ENCODE data around the gene FBXW11. TPM values are rescaled to one million over a fixed set of nuclear protein-coding genes. Genes with fewer than 3 reads are reported as not detected.

FBXW11 gene
- total RNA-seq, 2 donors from 2014 or later = 54.7 to 61.4 TPM

DNA sequence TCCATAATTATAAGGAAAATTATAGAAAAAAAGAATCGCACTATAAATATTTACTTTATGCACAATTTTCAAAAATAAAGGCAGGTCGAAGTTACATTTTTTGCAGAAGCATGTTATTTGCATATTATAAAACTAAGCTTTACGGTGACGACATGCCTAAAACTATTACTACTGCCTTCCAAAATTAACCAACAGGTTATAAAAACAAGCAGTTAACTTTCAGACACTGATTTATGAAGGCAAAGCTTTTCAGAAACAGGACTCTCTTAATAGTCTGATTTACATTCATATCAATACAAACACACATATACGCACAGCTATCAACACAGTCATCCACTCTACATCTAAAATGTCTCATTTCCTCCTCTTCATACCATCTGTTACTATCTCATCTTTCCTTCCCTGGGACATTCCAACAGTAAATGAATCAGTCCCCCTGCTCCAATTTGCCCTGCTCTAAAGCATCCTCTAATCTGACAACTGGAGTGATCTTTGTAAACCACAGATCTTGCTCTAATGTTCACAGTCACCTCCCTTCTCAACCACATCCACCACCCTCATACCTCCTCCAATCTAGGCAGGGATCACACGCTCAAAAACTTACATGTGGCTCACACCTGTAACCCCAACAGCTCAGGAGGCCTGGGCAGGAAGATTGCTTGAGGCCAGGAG lies 21.6 kb downstream of the FBXW11 start:
- Histone ChIP-seq H3K27ac (no peak overlapping the region), H3K4me3 (no peak overlapping the region), H3K4me1 (replicated peaks) (no peaks in the 10 kb centered on the region), H3K9me3 (no peaks in the 10 kb centered on the region), H3K27me3 (replicated peaks; ENCODE audit: insufficient read depth) (no peaks in the 10 kb centered on the region), H3K36me3 (no peaks in the 10 kb centered on the region)
- TF ChIP-seq, protein P1, sequence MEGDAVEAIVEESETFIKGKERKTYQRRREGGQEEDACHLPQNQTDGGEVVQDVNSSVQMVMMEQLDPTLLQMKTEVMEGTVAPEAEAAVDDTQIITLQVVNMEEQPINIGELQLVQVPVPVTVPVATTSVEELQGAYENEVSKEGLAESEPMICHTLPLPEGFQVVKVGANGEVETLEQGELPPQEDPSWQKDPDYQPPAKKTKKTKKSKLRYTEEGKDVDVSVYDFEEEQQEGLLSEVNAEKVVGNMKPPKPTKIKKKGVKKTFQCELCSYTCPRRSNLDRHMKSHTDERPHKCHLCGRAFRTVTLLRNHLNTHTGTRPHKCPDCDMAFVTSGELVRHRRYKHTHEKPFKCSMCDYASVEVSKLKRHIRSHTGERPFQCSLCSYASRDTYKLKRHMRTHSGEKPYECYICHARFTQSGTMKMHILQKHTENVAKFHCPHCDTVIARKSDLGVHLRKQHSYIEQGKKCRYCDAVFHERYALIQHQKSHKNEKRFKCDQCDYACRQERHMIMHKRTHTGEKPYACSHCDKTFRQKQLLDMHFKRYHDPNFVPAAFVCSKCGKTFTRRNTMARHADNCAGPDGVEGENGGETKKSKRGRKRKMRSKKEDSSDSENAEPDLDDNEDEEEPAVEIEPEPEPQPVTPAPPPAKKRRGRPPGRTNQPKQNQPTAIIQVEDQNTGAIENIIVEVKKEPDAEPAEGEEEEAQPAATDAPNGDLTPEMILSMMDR (IDR thresholded peaks at IDR 0.05) = no peak
- TF ChIP-seq POLR2AphosphoS5 (IDR thresholded peaks at IDR 0.05) = no peak
- TF ChIP-seq POLR2A (IDR thresholded peaks at IDR 0.05) = no peak
- intact Hi-C loops (cut with DNase I) = no loop called here
- no peak for DNase-seq (ENCODE audit: low spot score)
- WGBS = 79% methylated on average over 6 of the region's 6 CpGs

DNA sequence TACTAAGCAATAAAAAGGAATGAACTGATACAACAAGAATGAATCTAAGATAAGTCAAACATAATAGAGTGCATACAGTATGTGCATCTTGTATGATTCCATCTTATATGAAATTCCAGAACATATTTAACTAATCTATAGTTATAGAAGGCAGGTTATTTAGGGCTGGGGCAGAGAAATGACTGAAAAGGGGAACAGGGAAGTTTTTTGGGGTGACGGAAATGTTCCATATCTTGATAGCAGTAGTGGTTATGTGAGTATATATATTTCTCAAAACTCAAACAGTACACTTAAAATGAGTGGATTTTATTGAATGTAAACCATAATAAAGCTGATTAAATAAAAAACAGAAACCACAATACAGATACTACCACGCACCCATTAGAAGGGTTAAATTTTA lies 24.6 kb downstream of the FBXW11 start:
- Histone ChIP-seq H3K4me1 (replicated peaks) (no peaks in the 10 kb centered on the region), H3K4me3 (no peak overlapping the region), H3K9me3 (no peaks in the 10 kb centered on the region), H3K27ac (no peak overlapping the region), H3K36me3 (no peaks in the 10 kb centered on the region), H3K27me3 (replicated peaks; ENCODE audit: insufficient read depth) (no peaks in the 10 kb centered on the region)
- TF ChIP-seq, protein P1 (IDR thresholded peaks at IDR 0.05) = no peak
- TF ChIP-seq POLR2AphosphoS5 (IDR thresholded peaks at IDR 0.05) (no peak), POLR2A (IDR thresholded peaks at IDR 0.05) (no peak)
- intact Hi-C loops (cut with DNase I) = no loop called here
- 90% methylated on average over 2 of the region's 2 CpGs for WGBS
- DNase-seq (ENCODE audit: low spot score) = no peak

DNA sequence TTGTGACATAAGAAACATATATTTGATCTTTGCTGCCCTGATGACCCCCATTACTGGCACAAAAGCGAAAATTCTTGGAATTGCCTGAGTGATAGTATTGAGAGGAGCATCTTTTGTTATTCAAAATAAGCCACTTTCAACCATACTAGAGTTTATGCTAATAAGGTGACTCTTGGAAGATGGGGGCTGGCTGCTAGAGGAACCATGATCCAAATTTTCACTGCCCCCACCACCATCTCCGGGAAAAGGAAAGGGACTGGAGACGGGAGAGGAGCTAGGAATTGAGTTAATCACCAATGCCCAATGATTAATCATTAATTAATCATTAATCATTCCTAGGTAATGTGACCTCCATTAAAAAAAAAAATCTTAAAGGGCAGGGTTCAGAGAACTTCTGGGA lies 25.6 kb downstream of the FBXW11 start:
- TF ChIP-seq, protein P1 (IDR thresholded peaks at IDR 0.05) = no peak
- TF ChIP-seq POLR2A (IDR thresholded peaks at IDR 0.05) = no peak
- no peak for TF ChIP-seq POLR2AphosphoS5 (IDR thresholded peaks at IDR 0.05)
- H3K4me3 ChIP-seq = no peak overlapping the region
- H3K27ac ChIP-seq = no peak overlapping the region
- H3K9me3 ChIP-seq = no peaks in the 10 kb centered on the region
- no peak for DNase-seq (ENCODE audit: low spot score)
- intact Hi-C loops (cut with DNase I) = no loop called here
- H3K4me1 ChIP-seq (replicated peaks) = no peaks in the 10 kb centered on the region
- WGBS = 96% methylated on average over 3 of the region's 3 CpGs
- H3K27me3 ChIP-seq (replicated peaks; ENCODE audit: insufficient read depth) = no peaks in the 10 kb centered on the region
- H3K36me3 ChIP-seq = no peaks in the 10 kb centered on the region

DNA sequence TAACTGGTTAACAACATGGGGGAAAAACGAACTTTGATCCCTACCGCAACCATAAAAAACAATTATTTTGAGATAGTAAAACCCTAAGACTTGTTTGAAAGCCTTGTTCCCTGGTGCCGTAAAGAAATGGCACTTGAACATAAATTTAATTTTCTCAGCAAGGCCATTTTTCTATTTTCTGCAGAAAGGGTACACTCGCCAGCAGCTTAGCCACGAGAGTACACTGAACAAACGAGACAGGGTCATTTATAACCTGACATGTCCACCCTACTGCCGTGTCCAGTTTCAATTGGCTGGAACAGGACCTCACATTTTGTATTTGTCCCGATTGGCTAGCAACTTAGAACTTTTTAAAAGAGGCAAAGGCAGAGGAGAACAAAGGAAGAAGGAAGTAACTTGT lies 26.8 kb downstream of the FBXW11 start:
- no peaks in the 10 kb centered on the region for H3K4me1 ChIP-seq (replicated peaks)
- TF ChIP-seq, protein P1 (IDR thresholded peaks at IDR 0.05) = no peak
- TF ChIP-seq POLR2A (IDR thresholded peaks at IDR 0.05) (no peak), POLR2AphosphoS5 (IDR thresholded peaks at IDR 0.05) (no peak)
- H3K27me3 ChIP-seq (replicated peaks; ENCODE audit: insufficient read depth) = no peaks in the 10 kb centered on the region
- no peaks in the 10 kb centered on the region for H3K36me3 ChIP-seq
- 96% methylated on average over 8 of the region's 8 CpGs for WGBS
- DNase-seq (ENCODE audit: low spot score) = no peak
- H3K4me3 ChIP-seq = no peak overlapping the region
- H3K9me3 ChIP-seq = no peaks in the 10 kb centered on the region
- intact Hi-C loops (cut with DNase I) = no loop called here
- H3K27ac ChIP-seq = no peak overlapping the region

DNA sequence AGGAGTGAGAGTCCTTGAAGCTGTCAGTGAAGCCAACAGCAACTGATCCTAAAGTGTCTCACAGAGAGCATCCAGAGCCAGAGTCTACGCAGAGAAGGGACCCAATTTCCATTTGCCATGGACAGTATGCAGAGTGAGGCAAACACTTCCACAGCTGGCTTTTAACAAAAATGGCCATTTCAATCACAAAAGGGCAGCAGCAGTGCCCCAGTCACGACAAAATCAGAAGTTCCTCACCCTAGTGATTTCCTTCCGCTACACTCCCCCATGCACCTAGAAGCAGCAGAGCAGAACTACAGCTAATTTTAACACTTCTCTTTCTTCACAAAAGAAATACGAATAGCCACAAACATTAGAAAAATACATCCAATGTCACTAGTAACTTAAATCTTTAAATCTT lies 27.9 kb downstream of the FBXW11 start:
- Histone ChIP-seq H3K27me3 (replicated peaks; ENCODE audit: insufficient read depth) (no peaks in the 10 kb centered on the region), H3K4me1 (replicated peaks) (no peaks in the 10 kb centered on the region), H3K4me3 (no peak overlapping the region), H3K9me3 (no peaks in the 10 kb centered on the region), H3K27ac (no peak overlapping the region), H3K36me3 (no peaks in the 10 kb centered on the region)
- DNase-seq (ENCODE audit: low spot score) = no peak
- TF ChIP-seq, protein P1 (IDR thresholded peaks at IDR 0.05) = no peak
- no peak for TF ChIP-seq POLR2A (IDR thresholded peaks at IDR 0.05)
- TF ChIP-seq POLR2AphosphoS5 (IDR thresholded peaks at IDR 0.05) = no peak
- intact Hi-C loops (cut with DNase I) = no loop called here
- 93% methylated on average over 4 of the region's 4 CpGs for WGBS
